D721Med (cell line): Measurements from ENCODE around the gene PTGFRN.

Source experiments
- DNase-seq: peaks from one replicate; pipeline ENCODE4 v3.0.0; 2011; ENCODE audit warnings: low spot score; ENCODE audit not compliant: insufficient read length
- FAIRE-seq: peaks from 2 replicates; lab custom pipeline; 2011; peaks lifted over from hg19 to GRCh38; lab: Jason Lieb, UNC
- CTCF ChIP-seq: IDR thresholded peaks from 2 replicates; pipeline ENCODE4 v1.5.1; 2012; ENCODE audit warnings: mild to moderate bottlenecking, control low read depth; ENCODE audit not compliant: insufficient read depth; ENCODE audit errors: missing control alignments

PTGFRN gene

GRCh38 chr1:116904791-116905320, 4.9 kb upstream of the PTGFRN start:
- no peak for TF ChIP-seq CTCF
- no peak for DNase-seq
- no peak for FAIRE-seq

DNA sequence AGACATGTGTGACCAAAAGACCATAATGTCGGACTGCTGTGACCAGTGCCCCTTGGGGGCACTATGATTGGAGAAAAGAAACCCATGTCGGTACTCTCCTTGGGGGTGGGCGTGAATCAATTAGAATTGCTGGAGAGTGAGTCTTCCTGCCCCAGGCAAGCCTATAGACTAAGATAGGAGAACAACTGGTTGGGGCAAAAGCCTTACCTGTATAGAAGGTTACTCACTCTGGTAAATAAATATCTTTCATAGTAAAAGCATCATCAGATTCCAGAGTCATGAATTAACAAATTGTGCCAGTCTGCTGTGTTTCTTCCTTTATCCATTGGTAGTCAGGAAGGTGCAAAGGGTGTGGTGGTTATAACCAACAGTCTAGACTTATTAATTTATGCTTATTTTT, 2.9 kb upstream of the PTGFRN start:
- DNase-seq (no peak), FAIRE-seq (no peak)
- no peak for TF ChIP-seq CTCF

DNA sequence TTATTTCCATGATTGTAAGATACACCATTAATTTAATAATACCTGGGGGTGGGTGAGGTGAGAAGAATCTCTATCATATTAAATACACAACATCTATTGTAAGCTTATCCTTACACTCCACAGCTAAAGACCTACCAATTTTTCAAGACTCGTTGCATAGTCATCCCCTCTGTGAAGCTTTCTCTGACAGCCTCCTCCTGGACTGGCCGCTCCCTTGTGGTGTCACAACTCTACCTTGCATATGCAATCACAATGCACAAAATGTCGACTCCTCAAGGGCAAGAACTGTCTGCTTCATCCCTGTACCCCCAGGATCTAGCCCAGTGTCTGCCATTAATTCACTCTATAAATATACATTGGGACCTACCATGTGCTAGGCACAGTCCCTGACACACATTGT, 2.4 kb upstream of the PTGFRN start:
- no peak for TF ChIP-seq CTCF
- FAIRE-seq (no peak), DNase-seq (no peak)

GRCh38 chr1:116908266-116908665, 1.4 kb upstream of the PTGFRN start:
- no peak for DNase-seq
- no peak for TF ChIP-seq CTCF
- FAIRE-seq = no peak

DNA sequence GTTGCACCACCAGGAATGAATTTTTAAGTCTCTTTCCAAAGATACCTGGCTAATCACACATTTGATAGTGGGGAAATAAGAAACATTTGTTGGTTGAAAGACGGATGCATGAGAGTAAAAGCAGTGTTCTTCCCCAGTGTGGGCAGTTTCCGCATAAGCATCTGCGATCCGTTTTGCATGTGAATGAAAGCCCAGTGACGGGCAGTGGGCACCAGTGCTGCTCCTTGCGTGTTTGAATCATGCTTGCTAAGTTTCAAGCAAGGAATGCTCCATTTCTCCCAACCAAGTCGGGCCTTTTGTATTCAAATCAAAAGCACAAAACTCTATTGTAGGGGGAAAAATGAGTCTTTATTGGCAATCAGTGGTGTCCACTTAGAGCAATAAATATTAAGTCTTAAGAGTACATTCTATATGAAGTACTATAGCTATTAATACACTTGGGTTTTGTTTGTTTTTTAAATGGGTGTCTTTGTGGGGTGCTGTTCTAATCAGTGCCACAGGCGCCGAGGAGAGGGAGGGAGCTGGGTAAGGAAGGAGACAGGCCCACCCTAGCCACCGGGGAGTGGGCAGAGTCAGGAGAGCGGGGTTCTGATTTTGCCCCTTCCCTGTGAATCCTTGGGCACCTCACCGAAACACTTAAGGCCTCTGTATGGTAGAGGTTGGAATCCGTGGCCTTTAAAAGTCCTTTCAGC, 750 bp upstream of the PTGFRN start:
- DNase-seq (no peak), FAIRE-seq (no peak)
- TF ChIP-seq CTCF = no peak

DNA sequence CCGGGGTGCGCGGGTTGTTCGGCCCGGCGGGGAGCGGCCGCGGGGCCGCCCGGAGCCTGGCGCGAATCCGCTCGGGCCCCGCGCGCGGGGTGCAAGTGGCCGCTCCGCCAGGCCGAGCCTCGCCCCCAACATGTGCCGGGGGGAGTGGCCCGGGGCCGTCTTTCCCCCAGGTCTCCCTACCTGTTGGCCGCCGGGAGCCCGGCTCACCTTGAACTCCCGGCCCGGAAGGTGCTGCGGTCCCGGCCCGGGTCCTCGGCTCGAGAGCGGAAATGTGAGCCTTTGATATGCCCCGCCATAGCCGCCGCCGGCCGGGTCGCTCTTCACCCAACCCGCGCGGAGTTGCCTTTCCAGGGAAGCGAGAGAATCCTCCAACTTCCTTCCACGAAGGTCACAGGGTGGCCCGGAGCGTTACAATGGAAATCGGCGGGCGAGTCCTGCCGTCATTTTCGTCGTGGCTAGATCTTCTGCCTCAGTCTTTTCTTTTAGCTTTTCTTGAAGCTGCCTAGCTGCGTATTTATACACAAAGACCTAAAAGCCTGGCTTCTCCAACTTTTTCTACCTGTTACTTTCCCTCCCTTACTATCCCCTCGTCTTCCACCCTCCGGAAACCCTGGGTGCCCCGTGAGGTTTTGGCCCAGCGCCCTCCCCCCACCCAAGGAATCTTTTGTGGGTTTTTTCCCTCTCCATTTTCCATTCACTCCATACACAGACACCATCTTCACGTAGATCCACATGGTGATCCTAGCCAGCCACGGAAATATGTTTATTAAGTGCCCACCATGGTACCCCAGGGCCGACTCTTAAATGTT, 867 bp downstream of the PTGFRN start:
- FAIRE-seq (no peak), DNase-seq (no peak)
- no peak for TF ChIP-seq CTCF

DNA sequence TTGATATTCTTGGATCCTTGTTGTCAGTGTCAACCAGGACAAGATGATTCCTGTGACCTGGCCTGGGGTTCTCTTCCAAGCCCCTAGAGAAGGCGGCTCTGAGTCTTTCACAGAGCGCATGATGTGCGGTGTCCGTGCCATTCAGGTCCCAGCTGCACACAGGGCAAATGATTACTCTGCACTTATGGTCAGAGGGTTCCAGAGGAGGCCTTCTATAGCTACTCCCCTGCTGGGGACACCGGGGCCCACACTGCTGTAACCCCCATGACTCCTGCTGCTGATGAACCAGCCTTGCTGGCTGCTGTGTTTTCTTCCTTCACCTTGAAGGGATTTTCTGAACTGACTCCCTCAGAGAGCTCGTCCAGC, 1.5 kb downstream of the PTGFRN start:
- DNase-seq (no peak), FAIRE-seq (no peak)
- TF ChIP-seq CTCF = no peak
